T-helper 1 cell treated with Interleukin-12 subunit alpha and Interleukin-12 subunit beta and Interleukin-4 antibody, amounts not matched to agents 30 μg/mL and 1 μg/mL, for 36 hours (primary cell): ENCODE data around the gene CCT2.

ENCODE experiments used
- H3K27ac Mint-ChIP-seq: one replicate; pipeline ENCODE4 v1.8.0; 2021; ENCODE audit warnings: mild to moderate bottlenecking, mixed read lengths
- H3K27me3 Mint-ChIP-seq: one replicate; pipeline ENCODE4 v1.8.0; 2021; ENCODE audit warnings: low read depth, mixed read lengths
- H3K36me3 Mint-ChIP-seq: one replicate; pipeline ENCODE4 v1.8.0; 2021; ENCODE audit warnings: low read depth, mixed read lengths
- H3K4me1 Mint-ChIP-seq: one replicate; pipeline ENCODE4 v1.8.0; 2021; ENCODE audit warnings: low read depth, mixed read lengths
- H3K4me3 Mint-ChIP-seq: one replicate; pipeline ENCODE4 v1.8.0; 2021; ENCODE audit warnings: mild to moderate bottlenecking, moderate library complexity, mixed read lengths
- H3K9me3 Mint-ChIP-seq: one replicate; pipeline ENCODE4 v1.8.0; 2021; ENCODE audit warnings: mixed read lengths

The CCT2 gene

GRCh38 chr12:69644511-69644910, 59.3 kb downstream of the CCT2 start:
- H3K9me3 Mint-ChIP-seq = no peaks in the 10 kb centered on the region

GRCh38 chr12:69645031-69645430, 59.8 kb downstream of the CCT2 start:
- Mint-ChIP-seq H3K9me3 (no peaks in the 10 kb centered on the region), H3K27me3 (peaks cover 13% of the 10 kb centered on the region), H3K36me3 (no peaks in the 10 kb centered on the region), H3K27ac (no peak overlapping the region), H3K4me3 (no peak overlapping the region), H3K4me1 (no peaks in the 10 kb centered on the region)

More at GRCh38 chr12:69644511-69644910, 59.3 kb downstream of the CCT2 start:
- Mint-ChIP-seq H3K27me3 (peaks cover 9% of the 10 kb centered on the region), H3K36me3 (no peaks in the 10 kb centered on the region), H3K4me1 (peaks cover 1% of the 10 kb centered on the region), H3K4me3 (no peak overlapping the region), H3K27ac (no peak overlapping the region)

GRCh38 chr12:69647178-69647577, 61.9 kb downstream of the CCT2 start:
- no peak overlapping the region for H3K27ac Mint-ChIP-seq
- H3K9me3 Mint-ChIP-seq = no peaks in the 10 kb centered on the region
- H3K4me1 Mint-ChIP-seq = no peaks in the 10 kb centered on the region
- H3K36me3 Mint-ChIP-seq = no peaks in the 10 kb centered on the region
- peaks cover 19% of the 10 kb centered on the region for H3K27me3 Mint-ChIP-seq
- no peak overlapping the region for H3K4me3 Mint-ChIP-seq

DNA sequence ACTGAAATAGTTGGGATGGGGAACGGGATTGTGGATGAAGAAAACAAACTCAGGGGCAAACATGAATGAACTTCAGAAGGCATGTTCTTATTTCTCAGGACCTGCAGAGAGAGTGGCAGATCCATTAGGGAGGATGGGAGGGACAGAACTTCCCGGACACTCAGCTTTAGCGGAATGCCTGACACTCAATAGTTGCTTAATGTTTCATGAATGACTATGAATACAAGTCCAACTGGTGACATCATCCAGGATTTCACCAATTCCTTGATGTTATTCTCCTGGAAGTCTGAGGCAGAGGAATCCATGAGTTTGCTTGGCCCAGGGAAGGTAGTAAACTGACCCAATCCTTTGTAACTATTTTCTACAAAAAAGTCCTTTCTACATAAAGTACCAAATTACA, 63.2 kb downstream of the CCT2 start:
- Mint-ChIP-seq H3K36me3 (no peaks in the 10 kb centered on the region), H3K27me3 (peaks cover 19% of the 10 kb centered on the region), H3K9me3 (no peaks in the 10 kb centered on the region), H3K4me1 (no peaks in the 10 kb centered on the region), H3K4me3 (no peak overlapping the region), H3K27ac (no peak overlapping the region)

DNA sequence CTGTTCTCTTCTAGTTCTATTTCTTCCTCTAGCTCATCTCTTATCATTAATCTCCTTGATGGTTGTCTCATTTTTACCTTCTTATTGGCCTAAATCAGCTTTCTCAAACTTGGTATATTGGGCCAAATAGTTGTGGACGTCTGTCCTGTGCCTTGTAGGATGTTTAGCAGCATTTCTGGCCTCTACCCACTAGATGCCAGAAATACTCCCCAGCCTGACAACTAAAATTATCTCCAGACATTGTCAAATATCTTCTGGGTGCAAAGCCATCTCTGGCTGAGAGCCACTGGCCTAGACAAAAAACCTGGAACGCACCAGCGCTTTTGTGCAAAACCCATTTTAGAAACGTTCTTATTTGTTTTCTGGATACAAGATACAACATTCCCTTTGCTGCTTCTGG, 64.3 kb downstream of the CCT2 start:
- Mint-ChIP-seq H3K9me3 (no peaks in the 10 kb centered on the region), H3K27me3 (peaks cover 19% of the 10 kb centered on the region), H3K4me1 (no peaks in the 10 kb centered on the region), H3K36me3 (no peaks in the 10 kb centered on the region), H3K4me3 (no peak overlapping the region), H3K27ac (no peak overlapping the region)
